Measurements from ENCODE around the gene PDE4D. TPM values are rescaled to one million over a fixed set of nuclear protein-coding genes. Genes with fewer than 3 reads are reported as not detected.

The PDE4D gene
- total and polyA plus RNA-seq, 10 of the 15 experiments (the other 5 are each of a cell fraction or from before 2014, with no cell fraction given): 0.87 to 4.1 (median 2.2) TPM

DNA sequence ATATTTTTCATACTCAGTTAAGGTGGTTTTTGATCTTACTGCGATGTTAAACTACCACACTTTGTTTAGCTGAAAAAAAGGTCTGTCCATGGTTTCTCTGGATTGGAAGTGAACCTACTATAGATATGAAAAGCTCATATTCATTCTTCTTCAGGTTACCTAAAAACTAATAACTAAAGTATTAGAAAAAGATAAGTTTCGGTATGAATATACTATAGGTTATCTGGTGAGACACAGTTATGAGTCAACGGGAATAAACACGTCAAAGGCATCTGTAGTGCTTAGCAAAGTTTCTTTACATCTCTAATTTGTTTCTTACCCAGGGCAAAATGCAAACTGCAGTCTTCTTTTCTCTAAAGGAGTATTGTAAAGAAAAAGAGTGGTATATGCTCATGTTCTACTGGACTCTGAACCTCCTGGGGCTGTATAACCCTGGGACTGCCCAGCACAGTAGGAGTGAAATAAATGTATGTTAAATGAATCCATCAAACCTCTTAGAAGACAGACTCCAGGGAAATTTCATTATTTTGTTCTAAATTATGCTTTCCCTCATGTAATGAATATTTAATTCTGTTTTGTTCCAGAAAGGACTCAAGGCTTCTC, 521.9 kb downstream of the PDE4D start:
- Histone ChIP-seq H2AFZ (ENCODE audit: control insufficient read depth, low read depth, low read length) (no peak overlapping the region), H3K27ac (ENCODE audit: control insufficient read depth, insufficient read depth) (no peak overlapping the region), H4K20me1 (ENCODE audit: control insufficient read depth, insufficient read depth) (no peaks in the 10 kb centered on the region), H3K79me2 (ENCODE audit: control insufficient read depth, insufficient read depth, low read length) (no peaks in the 10 kb centered on the region), H3K27me3 (replicated peaks in 1 of 2; ENCODE audit: control insufficient read depth in 2 of 2, insufficient read depth in 2 of 2, low read length in 1 of 2) (no peaks in the 10 kb centered on the region), H3K4me3 (no peak overlapping the region), H3K36me3 (ENCODE audit: control insufficient read depth in 2 of 2, insufficient read depth in 2 of 2, low read length in 1 of 2) (no peaks in the 10 kb centered on the region), H3K4me1 (ENCODE audit: control insufficient read depth, insufficient read depth, low read length) (no peaks in the 10 kb centered on the region), H3K4me2 (ENCODE audit: control insufficient read depth, insufficient read depth) (no peak overlapping the region), H3K9me3 (replicated peaks; ENCODE audit: control insufficient read depth, insufficient read depth, low read length) (no peaks in the 10 kb centered on the region; the same call in 1 of the 3 replicates), H3K9ac (ENCODE audit: control insufficient read depth, insufficient read depth, low read length) (no peak overlapping the region)
- BruUV-seq (replicated peaks): no TSS peak
- CTCF ChIA-PET: interaction anchor here (0.8 to 2.9 kb wide), 3 partner anchors 9 to 292 kb away, joined by 3 to 15 read pairs (median 10); no protein-coding TSS in a partner anchor
- SMC1A ChIA-PET (ENCODE audit: uncharacterized antibody, unreplicated experiment): interaction anchor here (1.1 to 2.2 kb wide), 3 partner anchors 9 to 183 kb away, joined by 3 to 6 read pairs (median 3); no protein-coding TSS in a partner anchor
- in situ Hi-C loops (cut with MboI) (loop anchor here (10.0 kb wide), 1 partner anchor 477 kb away; no protein-coding TSS in a partner anchor), intact Hi-C loops (cut with micrococcal nuclease; ENCODE audit: unreplicated experiment) (no loop called here)
- peak; percentile 71 for ATAC-seq
- POLR2A ChIA-PET: no interaction called here
- RAD21 ChIA-PET (ENCODE audit: unreplicated experiment): interaction anchor here (2.5 kb wide), 1 partner anchor 9 kb away, joined by 8 read pairs; no protein-coding TSS in a partner anchor
- DNase-seq (ENCODE audit: low read depth, low spot score): no peak
- FAIRE-seq: no peak
- 20% methylated on average over 4 of the region's 4 CpGs for WGBS (ENCODE audit: insufficient coverage, insufficient replicate concordance, low lambda C conversion rate, missing lambda C conversion rate)
- TF ChIP-seq, protein P1, sequence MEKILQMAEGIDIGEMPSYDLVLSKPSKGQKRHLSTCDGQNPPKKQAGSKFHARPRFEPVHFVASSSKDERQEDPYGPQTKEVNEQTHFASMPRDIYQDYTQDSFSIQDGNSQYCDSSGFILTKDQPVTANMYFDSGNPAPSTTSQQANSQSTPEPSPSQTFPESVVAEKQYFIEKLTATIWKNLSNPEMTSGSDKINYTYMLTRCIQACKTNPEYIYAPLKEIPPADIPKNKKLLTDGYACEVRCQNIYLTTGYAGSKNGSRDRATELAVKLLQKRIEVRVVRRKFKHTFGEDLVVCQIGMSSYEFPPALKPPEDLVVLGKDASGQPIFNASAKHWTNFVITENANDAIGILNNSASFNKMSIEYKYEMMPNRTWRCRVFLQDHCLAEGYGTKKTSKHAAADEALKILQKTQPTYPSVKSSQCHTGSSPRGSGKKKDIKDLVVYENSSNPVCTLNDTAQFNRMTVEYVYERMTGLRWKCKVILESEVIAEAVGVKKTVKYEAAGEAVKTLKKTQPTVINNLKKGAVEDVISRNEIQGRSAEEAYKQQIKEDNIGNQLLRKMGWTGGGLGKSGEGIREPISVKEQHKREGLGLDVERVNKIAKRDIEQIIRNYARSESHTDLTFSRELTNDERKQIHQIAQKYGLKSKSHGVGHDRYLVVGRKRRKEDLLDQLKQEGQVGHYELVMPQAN (conservative IDR thresholded peaks at IDR 0.05): no peak
- no peak for TF ChIP-seq SP1 (IDR thresholded peaks at IDR 0.05; ENCODE audit: low read depth, low read length)
- TF ChIP-seq RCOR1 (conservative IDR thresholded peaks at IDR 0.05; ENCODE audit: low read depth, low read length): no peak
- TF ChIP-seq IKZF1 (conservative IDR thresholded peaks at IDR 0.05): no peak
- peak; percentile 41; the same call in 1 of the 2 replicates for TF ChIP-seq RUNX3 (IDR thresholded peaks at IDR 0.05; ENCODE audit: low read length)
- TF ChIP-seq, protein P2, sequence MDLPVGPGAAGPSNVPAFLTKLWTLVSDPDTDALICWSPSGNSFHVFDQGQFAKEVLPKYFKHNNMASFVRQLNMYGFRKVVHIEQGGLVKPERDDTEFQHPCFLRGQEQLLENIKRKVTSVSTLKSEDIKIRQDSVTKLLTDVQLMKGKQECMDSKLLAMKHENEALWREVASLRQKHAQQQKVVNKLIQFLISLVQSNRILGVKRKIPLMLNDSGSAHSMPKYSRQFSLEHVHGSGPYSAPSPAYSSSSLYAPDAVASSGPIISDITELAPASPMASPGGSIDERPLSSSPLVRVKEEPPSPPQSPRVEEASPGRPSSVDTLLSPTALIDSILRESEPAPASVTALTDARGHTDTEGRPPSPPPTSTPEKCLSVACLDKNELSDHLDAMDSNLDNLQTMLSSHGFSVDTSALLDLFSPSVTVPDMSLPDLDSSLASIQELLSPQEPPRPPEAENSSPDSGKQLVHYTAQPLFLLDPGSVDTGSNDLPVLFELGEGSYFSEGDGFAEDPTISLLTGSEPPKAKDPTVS (IDR thresholded peaks at IDR 0.05; ENCODE audit: low read depth, low read length): no peak
- no peak for TF ChIP-seq SMAD5 (IDR thresholded peaks at IDR 0.05; ENCODE audit: low read depth)
- TF ChIP-seq NR2F1 (conservative IDR thresholded peaks at IDR 0.05): no peak
- no peak for TF ChIP-seq HCFC1 (IDR thresholded peaks at IDR 0.05; ENCODE audit: low read length)
- TF ChIP-seq, protein P3, sequence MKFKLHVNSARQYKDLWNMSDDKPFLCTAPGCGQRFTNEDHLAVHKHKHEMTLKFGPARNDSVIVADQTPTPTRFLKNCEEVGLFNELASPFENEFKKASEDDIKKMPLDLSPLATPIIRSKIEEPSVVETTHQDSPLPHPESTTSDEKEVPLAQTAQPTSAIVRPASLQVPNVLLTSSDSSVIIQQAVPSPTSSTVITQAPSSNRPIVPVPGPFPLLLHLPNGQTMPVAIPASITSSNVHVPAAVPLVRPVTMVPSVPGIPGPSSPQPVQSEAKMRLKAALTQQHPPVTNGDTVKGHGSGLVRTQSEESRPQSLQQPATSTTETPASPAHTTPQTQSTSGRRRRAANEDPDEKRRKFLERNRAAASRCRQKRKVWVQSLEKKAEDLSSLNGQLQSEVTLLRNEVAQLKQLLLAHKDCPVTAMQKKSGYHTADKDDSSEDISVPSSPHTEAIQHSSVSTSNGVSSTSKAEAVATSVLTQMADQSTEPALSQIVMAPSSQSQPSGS (IDR thresholded peaks at IDR 0.05; ENCODE audit: low read length): peak; percentile 50; the same call in 1 of the 2 replicates
- peak; percentile 82 for TF ChIP-seq JUNB (IDR thresholded peaks at IDR 0.05)
- no peak for TF ChIP-seq SMAD1 (IDR thresholded peaks at IDR 0.05; ENCODE audit: low read depth, partially characterized antibody)
- no peak for TF ChIP-seq SPI1 (IDR thresholded peaks at IDR 0.05; ENCODE audit: borderline replicate concordance, insufficient read depth, low read depth, low read length)
- TF ChIP-seq CREB1 (IDR thresholded peaks at IDR 0.05; ENCODE audit: low read depth): no peak
- TF ChIP-seq ETV6 (conservative IDR thresholded peaks at IDR 0.05 in 1 of 2, IDR thresholded peaks at IDR 0.05 in 1 of 2; ENCODE audit: borderline replicate concordance in 1 of 2, low read depth in 1 of 2): no peak
- peak; percentile 66; the same call in 1 of the 2 replicates for TF ChIP-seq NFIC (IDR thresholded peaks at IDR 0.05; ENCODE audit: low read depth, low read length)
- 0 out of 2 replicates have a peak, but pooled peaks have one; percentile 28 for TF ChIP-seq DPF2 (IDR thresholded peaks at IDR 0.05)
- TF ChIP-seq GATAD2B (conservative IDR thresholded peaks at IDR 0.05; ENCODE audit: low read depth): no peak
- TF ChIP-seq, protein P4, sequence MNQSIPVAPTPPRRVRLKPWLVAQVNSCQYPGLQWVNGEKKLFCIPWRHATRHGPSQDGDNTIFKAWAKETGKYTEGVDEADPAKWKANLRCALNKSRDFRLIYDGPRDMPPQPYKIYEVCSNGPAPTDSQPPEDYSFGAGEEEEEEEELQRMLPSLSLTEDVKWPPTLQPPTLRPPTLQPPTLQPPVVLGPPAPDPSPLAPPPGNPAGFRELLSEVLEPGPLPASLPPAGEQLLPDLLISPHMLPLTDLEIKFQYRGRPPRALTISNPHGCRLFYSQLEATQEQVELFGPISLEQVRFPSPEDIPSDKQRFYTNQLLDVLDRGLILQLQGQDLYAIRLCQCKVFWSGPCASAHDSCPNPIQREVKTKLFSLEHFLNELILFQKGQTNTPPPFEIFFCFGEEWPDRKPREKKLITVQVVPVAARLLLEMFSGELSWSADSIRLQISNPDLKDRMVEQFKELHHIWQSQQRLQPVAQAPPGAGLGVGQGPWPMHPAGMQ (IDR thresholded peaks at IDR 0.05; ENCODE audit: borderline replicate concordance): no peak

All from GM12878 (cell line).